ENCODE results near the gene FOXO6.

Gene FOXO6

DNA sequence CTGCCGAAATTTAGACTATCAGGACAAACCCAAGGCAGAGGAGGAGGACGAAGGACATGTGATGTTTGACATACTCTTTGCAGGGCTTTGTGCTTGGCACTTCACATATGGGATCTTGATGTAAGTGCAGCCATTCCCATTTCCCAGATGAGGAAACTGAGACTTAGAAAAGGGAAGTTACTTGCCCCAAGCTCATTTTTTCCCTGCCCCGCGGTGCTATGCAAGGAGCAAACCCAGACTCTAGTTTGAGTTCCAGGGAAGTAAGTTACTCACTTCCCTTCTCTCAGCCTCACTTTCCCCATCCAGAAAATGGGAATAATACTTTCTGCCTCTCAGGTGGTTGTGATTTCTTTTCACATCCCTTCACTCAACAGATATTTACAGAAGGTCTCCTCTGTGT is 4.5 kb upstream of the FOXO6 start:
- Mint-ChIP-seq H3K4me3 (no peak overlapping the region), H3K27ac (no peak overlapping the region), H3K9me3 (ENCODE audit: low read depth) (no peaks in the 10 kb centered on the region), H3K27me3 (peaks cover 4% of the 10 kb centered on the region), H3K4me1 (ENCODE audit: low read depth) (peaks cover 11% of the 10 kb centered on the region), H3K36me3 (no peaks in the 10 kb centered on the region)

DNA sequence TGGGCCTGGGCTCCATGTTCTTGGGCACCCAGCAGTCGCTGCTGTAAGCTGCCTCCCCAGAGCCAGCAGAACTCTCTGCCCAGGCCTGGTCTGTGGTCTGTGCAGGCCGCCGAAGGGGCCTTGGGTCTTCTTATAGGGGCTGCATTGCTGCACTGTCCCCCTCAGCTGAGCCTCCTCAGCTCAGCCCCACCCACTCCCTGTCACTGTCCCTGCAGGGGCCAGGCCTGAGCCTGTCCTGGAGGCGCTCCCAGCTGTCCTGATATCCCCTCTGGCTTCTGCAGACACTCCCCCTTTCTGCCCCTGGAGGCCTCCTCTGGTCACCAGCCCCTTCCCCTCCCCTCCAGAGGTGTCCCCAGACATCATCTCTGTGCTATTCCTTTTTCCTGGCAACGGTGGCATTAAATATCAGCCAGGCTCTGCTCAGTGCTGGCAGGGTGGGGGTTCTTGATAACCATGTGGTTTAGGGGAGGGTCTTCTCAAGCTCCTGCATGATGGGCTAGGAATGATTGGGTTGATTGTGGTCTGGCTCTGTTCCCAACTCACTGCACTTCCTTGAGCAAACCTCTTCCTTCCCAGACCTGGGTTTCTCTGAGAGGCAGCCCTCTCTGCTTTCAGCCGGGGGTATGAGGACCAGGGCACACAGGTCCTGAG is 3.7 kb upstream of the FOXO6 start:
- Mint-ChIP-seq H3K4me3 (no peak overlapping the region), H3K4me1 (ENCODE audit: low read depth) (peaks cover 12% of the 10 kb centered on the region), H3K27me3 (peaks cover 4% of the 10 kb centered on the region), H3K36me3 (no peaks in the 10 kb centered on the region), H3K9me3 (ENCODE audit: low read depth) (no peaks in the 10 kb centered on the region), H3K27ac (no peak overlapping the region)

DNA sequence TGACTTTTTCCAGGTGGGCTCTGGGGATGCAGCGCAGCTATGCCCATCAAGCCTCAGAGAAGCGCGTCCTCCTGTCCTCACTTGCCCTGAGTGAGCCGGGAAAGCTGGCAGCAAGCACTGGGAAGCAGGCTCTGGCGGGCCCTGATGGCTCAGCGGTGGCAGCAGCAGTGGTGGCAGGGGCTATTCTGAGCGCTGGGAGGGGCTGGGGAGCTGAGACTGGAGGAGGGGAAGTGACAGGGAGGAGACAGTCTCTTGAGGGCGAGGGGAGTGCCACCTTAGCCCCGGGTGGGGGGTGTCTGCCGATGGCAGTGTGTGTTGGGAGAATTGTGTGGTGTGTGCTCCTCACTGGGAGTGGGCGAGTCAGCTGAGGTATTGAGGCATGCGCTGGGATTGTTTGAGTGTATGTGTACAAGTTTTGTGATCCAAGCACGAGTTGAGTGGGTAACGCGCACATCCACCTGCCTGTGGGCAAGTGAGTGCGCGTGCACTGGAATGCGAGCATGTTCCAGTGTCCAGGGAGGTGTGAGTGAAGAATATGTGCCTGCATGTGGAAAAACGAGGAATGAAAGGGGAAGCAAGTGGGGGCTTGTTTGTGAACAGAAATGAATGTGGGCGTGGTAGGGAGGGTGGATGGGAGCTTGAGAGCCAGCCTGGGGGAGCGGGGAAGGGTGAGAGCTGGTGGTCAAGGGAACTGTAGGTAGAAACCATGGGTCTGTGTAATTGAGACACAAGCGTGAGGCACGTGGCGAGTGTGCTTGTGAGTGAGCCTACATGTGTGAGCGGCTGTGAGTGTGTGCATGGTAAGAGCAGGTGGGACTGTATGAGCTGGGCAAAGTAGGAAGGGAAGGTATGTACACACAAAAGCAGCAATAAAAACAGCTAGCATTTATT is 2.9 kb upstream of the FOXO6 start:
- Mint-ChIP-seq H3K27me3 (peaks cover 4% of the 10 kb centered on the region), H3K27ac (no peak overlapping the region), H3K4me3 (no peak overlapping the region), H3K9me3 (ENCODE audit: low read depth) (no peaks in the 10 kb centered on the region), H3K36me3 (no peaks in the 10 kb centered on the region), H3K4me1 (ENCODE audit: low read depth) (peaks cover 14% of the 10 kb centered on the region)

DNA sequence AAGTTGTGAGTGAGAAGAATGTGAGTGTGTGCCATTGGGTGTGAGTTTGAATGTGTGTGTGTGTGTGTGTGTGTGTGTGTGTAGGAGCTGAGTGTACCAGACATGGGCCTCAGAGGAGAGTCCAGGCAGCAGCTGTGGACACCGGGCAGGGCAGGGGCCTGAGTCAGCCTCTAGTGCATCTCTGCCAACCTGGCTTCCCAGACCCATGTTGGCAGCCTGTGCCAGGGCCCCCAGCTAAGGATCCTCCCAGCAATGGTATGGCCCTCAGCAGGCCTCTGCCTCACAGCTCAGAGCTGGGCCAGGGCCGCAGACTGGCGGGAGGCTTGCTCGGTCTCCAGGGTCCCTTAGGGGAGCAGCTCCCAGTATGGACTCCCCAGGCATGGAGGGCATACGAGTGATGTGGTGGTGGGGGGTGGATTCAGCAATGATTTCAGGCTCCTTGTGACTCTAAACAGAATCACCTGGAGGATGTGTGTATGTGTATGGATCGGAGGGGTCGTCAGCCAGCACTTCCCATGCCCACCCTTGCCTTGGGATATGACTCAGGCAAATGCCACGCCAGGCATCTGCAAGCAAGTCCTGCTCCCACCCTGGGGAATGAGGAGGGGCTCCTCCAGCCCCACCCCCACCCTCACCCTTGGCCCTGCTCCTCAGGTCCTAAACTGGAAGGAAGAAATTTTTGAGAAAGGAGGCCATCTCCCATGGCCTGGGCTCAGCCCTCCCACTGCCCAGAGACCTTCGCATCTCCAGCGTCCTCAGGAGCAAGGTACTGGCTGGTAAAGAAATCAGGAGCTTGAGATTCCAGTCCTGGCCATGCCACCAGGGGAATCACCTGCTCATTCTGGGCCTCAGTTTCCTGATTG is 1.8 kb upstream of the FOXO6 start:
- Mint-ChIP-seq H3K27me3 (peaks cover 6% of the 10 kb centered on the region), H3K36me3 (no peaks in the 10 kb centered on the region), H3K4me1 (ENCODE audit: low read depth) (peaks cover 18% of the 10 kb centered on the region), H3K4me3 (peak overlapping the region; percentile 33), H3K27ac (no peak overlapping the region), H3K9me3 (ENCODE audit: low read depth) (no peaks in the 10 kb centered on the region)

DNA sequence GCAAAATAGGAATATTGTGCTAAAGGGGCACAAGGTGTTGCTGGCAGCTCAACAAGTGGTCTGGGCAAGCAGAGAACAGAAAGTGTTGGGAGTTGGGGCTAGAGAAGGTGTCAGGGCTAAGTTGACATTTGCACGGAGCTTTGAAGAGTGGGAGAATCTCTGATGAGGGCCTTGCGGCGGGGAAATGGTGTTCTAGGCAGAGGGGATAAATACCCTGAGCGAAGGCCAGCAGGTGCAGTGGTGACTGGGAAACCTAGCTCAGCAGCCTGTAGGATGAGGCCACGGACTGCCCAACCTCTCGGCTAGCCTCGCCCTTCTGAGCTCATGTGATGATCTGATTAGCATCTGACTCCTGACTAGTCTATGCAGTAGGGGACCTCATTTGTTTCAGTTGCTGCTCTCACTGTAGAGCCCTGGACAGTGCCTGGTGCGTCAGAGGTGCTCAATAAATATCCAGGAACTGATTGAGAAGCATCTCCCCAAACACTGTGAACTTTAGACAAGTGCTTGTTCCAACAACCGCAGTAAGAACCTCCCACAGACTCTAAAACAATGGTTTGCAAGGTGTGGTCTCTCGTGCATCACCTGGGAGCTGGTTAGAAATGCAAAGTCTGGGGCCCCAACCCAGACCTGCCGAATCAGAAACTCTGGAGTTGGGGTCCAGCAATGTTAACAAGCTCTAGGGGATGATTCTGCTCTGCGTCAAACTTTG is 1.0 kb upstream of the FOXO6 start:
- no peaks in the 10 kb centered on the region for H3K36me3 Mint-ChIP-seq
- no peak overlapping the region for H3K27ac Mint-ChIP-seq
- H3K4me3 Mint-ChIP-seq: peak overlapping the region; percentile 81
- H3K9me3 Mint-ChIP-seq (ENCODE audit: low read depth): no peaks in the 10 kb centered on the region
- H3K4me1 Mint-ChIP-seq (ENCODE audit: low read depth): peaks cover 22% of the 10 kb centered on the region
- H3K27me3 Mint-ChIP-seq: peaks cover 6% of the 10 kb centered on the region

DNA sequence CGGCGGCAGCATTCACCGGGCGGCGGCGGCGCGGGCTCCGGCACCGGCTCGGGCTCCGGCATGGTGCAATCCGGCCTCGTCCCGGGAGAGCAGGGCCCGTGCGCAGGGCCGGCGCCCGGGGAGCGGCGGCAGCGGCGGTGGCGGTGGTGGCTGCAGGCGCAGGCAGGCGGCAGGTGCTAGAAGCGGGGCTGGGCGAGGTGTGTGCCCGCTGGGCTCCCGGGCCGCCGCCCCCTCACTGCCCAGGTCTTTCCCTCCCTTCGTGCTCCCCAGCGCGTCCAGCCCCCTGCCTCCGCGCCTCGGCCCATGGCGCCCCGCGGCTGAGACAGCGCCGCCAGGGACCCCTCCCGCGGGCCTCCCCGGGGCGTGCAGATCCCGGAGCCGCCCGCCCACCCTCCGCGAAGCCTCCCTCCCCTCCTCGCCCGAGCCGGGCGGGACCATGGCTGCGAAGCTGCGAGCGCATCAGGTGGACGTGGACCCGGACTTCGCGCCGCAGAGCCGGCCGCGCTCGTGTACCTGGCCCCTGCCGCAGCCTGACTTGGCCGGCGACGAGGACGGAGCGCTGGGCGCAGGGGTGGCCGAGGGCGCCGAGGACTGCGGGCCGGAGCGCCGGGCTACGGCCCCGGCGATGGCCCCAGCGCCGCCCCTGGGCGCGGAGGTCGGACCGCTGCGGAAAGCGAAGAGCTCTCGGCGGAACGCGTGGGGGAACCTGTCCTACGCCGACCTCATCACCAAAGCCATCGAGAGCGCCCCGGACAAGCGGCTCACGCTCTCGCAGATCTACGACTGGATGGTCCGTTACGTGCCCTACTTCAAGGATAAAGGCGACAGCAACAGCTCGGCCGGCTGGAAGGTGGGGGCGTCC is 492 bp downstream of the FOXO6 start:
- no peaks in the 10 kb centered on the region for H3K36me3 Mint-ChIP-seq
- peaks cover 6% of the 10 kb centered on the region for H3K27me3 Mint-ChIP-seq
- peak overlapping the region; percentile 64 for H3K4me3 Mint-ChIP-seq
- no peak overlapping the region for H3K27ac Mint-ChIP-seq
- no peaks in the 10 kb centered on the region for H3K9me3 Mint-ChIP-seq (ENCODE audit: low read depth)
- peaks cover 24% of the 10 kb centered on the region for H3K4me1 Mint-ChIP-seq (ENCODE audit: low read depth)

DNA sequence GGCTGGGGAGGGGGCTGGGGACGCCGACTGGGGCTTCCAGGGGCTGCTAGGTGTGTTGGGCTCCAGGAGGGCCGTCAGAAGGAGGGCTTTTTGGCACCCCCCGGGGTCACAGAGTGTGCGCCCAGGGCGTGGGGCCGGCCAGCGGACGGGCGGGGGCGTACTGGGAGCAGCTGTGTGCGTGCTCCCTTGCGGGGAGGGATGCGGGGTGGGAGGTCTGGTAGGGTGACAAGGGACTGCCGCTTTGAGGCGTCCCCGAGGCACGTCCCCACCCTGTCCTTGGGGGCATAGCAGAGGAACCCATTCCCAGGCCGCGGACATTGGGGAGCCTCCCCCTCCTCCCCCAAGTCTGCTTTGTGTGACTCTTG is 1.1 kb downstream of the FOXO6 start:
- Mint-ChIP-seq H3K4me3 (peak overlapping the region; percentile 64), H3K9me3 (ENCODE audit: low read depth) (no peaks in the 10 kb centered on the region), H3K4me1 (ENCODE audit: low read depth) (peaks cover 24% of the 10 kb centered on the region), H3K36me3 (no peaks in the 10 kb centered on the region), H3K27ac (no peak overlapping the region), H3K27me3 (peaks cover 6% of the 10 kb centered on the region)

DNA sequence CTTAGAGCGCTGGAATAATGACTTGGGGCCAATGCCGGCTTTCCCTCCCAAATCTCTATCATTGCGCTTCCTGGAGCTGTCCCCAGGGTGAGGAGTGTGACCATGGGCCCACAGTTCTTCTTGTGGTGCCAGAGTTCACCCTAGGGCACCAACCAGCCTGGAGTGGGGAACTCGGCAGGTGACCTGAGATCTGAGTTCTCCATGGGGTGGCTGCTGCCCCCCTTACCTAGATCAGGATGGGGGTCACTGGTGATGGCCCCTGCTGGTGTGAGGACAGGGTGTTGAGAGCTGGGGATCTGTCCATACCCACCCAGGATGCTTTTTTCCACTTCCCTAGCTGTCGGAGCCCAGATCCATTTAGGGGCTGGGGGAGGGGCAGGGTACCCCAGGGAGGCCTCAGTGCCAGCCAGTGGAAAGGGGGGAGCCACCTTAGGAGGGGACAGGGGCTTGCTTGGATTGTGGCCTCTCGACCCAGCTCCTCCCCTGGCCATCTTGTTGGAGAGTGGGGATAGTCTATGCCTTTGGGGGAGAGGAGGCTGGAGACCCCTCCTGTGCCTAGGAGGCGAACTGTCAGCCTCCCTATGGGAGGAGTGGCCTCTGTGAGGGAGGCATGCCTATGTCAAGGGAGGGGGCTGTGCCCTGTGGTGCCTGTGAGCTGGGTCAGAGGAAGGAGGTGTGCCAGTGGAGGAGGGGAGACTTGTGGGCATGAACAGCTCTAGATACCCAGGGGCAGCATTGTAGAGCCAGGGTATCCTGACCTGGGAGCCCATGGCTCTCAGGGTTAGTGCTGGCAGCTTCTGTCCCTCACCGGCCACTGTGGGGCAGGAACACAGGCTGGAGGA is 1.7 kb downstream of the FOXO6 start:
- Mint-ChIP-seq H3K9me3 (ENCODE audit: low read depth) (no peaks in the 10 kb centered on the region), H3K4me3 (peak overlapping the region; percentile 61), H3K27ac (no peak overlapping the region), H3K27me3 (peaks cover 6% of the 10 kb centered on the region), H3K36me3 (no peaks in the 10 kb centered on the region), H3K4me1 (ENCODE audit: low read depth) (peaks cover 27% of the 10 kb centered on the region)

DNA sequence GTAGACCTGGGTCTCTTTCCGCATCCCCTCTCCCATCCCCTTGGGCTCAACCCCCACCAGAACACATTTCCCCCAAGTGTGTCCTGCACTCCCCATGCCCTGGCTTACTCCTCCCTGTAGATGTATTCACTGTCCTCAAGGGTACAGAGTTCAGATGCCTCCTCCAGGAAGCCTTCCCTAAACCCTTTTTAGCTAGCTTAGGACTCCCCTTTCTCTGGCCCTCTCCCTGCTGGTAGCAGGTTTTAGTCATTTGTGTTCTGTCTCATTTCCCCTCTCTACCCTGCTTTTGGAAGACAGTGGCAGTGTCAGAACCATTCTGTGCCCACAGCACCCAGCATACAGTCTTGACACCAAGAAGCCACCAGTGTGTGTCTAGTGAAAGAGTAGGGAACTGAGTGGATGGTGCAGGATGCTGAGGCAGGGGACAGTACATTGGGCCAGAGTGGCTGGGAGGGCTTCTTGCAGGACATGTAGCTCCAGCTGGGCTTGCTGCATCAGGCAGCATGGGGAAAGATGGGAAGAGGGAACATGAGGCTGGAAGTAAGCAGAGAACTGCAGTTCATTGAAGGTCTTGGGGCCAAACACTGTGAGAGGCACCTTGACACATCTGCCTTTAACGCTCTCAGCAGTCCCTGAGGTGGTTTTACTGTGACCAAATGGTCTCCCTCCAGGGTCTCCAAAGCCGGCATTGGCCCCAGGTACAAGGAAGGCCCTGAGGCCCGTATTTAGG is 2.5 kb downstream of the FOXO6 start:
- Mint-ChIP-seq H3K27me3 (peaks cover 4% of the 10 kb centered on the region), H3K4me1 (ENCODE audit: low read depth) (peaks cover 24% of the 10 kb centered on the region), H3K27ac (no peak overlapping the region), H3K36me3 (no peaks in the 10 kb centered on the region), H3K4me3 (no peak overlapping the region), H3K9me3 (ENCODE audit: low read depth) (no peaks in the 10 kb centered on the region)

DNA sequence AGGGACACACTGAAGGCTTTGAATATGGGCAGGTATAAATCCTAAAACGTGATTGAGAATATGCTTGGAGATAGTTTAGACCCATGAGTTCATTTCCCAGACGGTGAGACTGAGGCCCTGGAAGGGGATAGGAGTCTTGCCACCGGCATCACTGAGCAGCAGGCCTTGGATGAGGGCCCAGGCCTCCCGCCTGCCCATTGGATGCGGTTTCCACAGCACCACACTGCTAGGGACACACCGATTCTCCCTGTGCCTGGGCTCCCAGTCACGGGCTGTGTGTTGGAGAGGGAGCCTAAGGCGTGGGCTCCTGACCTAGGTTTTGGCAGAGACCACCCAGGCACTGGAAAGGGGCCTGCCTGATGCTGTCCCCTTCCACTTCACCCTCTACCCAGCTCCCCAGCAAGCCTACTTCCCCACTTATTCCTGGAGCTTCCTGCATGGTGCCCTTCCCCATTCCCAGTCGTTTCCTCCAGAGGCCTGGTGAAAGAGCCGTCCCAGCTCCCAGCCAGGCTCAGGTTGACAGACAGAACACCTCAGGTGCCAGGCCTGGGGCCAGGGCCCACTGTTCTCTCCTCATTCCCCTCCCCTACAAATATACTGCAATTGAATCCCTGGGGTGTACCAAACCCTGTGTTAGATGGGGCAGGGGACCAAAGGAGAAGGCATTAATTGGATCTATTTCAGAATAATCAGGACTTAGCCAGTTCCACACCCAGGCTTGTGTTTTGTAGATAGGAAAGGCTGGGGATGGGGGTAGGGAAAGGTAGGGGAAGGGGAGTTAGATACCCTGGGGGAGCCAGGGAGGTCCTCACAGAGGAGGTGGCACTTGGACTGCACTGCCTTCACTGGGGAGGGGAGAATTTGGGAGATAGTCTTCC is 3.4 kb downstream of the FOXO6 start:
- H3K27ac Mint-ChIP-seq: peak overlapping the region; percentile 72
- no peaks in the 10 kb centered on the region for H3K9me3 Mint-ChIP-seq (ENCODE audit: low read depth)
- H3K27me3 Mint-ChIP-seq: peaks cover 6% of the 10 kb centered on the region

DNA sequence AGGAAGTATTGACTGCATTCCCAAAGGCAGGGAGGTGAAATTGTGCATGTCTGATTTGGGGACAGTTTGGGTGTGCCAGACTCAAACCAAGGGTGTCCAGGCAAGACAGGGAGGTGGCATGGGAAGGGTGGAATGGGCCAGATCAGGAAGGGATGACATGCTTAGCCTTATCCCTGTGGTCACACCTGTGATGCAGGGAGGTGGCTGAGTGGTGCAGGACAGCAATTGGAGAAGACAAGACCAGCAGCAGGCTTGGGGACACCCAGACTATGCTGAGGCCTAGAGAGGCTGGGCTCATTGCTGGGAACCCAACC is 4.0 kb downstream of the FOXO6 start:
- Mint-ChIP-seq H3K27me3 (peaks cover 6% of the 10 kb centered on the region), H3K4me3 (peak overlapping the region; percentile 71), H3K36me3 (no peaks in the 10 kb centered on the region), H3K27ac (peak overlapping the region; percentile 72), H3K4me1 (ENCODE audit: low read depth) (peaks cover 22% of the 10 kb centered on the region), H3K9me3 (ENCODE audit: low read depth) (no peaks in the 10 kb centered on the region)

More for the DNA sequence above, 3.4 kb downstream of the FOXO6 start:
- Mint-ChIP-seq H3K4me3 (peak overlapping the region; percentile 71), H3K36me3 (no peaks in the 10 kb centered on the region), H3K4me1 (ENCODE audit: low read depth) (peaks cover 24% of the 10 kb centered on the region)

DNA sequence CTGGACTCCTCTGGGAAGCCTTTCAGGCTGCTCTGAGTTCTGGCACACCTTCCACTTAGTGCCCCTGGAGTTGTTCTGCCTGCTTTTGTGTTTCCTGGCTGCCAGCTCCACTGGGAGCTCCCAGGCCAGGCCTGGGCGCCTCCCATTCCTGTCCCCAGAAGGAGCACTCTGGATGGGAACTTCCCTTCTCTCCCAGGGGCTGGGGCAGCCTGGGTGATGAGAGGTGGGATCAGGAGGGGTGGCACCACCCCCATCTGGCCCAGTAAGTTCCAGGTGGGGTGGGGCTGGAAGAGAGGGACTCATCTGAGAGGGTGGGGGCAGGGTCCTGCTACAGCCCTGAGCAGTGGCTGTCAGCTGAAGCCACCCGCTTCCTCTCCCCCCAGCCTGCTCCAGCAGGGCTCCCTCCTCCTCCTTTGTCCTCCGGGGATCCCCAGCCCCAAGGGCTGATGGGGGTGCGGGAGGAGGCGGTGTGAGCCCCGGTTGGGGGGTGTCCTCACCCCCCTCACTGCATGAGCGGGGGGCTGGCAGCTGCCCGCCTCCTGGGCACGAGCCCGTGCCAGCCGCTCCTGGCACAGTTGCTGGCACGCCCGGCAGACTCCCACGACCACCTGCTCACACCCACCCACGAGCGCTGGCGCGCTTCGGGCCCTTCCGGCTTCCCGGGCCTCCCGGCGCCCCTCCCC is 4.7 kb downstream of the FOXO6 start:
- no peaks in the 10 kb centered on the region for H3K9me3 Mint-ChIP-seq (ENCODE audit: low read depth)
- H3K4me1 Mint-ChIP-seq (ENCODE audit: low read depth): peaks cover 16% of the 10 kb centered on the region
- no peak overlapping the region for H3K27ac Mint-ChIP-seq
- H3K36me3 Mint-ChIP-seq: no peaks in the 10 kb centered on the region
- H3K4me3 Mint-ChIP-seq: no peak overlapping the region
- peaks cover 9% of the 10 kb centered on the region for H3K27me3 Mint-ChIP-seq

All from activated naive CD8-positive, alpha-beta T cell (primary cell).